ENCODE results near the gene STIP1. TPM values are rescaled to one million over a fixed set of nuclear protein-coding genes. Genes with fewer than 3 reads are reported as not detected.

Gene STIP1
- total and polyA plus RNA-seq, 2 of the 8 experiments (the other 6 are each of a cell fraction or from before 2014, with no cell fraction given) = 140 to 329 TPM

GRCh38 chr11:64148917-64149617 lies 36.9 kb upstream of the STIP1 start (continued):
- TF ChIP-seq YY1 (IDR thresholded peaks at IDR 0.05; ENCODE audit: low read depth, low read length) (no peak), JUN (IDR thresholded peaks at IDR 0.05; ENCODE audit: low read depth, low read length) (no peak), RAD21 (IDR thresholded peaks at IDR 0.05 in 1 of 2, conservative IDR thresholded peaks at IDR 0.05 in 1 of 2; ENCODE audit: low read depth in 2 of 2, low read length in 2 of 2) (no peak), KDM1A (IDR thresholded peaks at IDR 0.05; ENCODE audit: borderline replicate concordance, low read length) (no peak)
- TF ChIP-seq, protein P1, sequence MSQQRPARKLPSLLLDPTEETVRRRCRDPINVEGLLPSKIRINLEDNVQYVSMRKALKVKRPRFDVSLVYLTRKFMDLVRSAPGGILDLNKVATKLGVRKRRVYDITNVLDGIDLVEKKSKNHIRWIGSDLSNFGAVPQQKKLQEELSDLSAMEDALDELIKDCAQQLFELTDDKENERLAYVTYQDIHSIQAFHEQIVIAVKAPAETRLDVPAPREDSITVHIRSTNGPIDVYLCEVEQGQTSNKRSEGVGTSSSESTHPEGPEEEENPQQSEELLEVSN (IDR thresholded peaks at IDR 0.05) = no peak
- TF ChIP-seq, protein P2, sequence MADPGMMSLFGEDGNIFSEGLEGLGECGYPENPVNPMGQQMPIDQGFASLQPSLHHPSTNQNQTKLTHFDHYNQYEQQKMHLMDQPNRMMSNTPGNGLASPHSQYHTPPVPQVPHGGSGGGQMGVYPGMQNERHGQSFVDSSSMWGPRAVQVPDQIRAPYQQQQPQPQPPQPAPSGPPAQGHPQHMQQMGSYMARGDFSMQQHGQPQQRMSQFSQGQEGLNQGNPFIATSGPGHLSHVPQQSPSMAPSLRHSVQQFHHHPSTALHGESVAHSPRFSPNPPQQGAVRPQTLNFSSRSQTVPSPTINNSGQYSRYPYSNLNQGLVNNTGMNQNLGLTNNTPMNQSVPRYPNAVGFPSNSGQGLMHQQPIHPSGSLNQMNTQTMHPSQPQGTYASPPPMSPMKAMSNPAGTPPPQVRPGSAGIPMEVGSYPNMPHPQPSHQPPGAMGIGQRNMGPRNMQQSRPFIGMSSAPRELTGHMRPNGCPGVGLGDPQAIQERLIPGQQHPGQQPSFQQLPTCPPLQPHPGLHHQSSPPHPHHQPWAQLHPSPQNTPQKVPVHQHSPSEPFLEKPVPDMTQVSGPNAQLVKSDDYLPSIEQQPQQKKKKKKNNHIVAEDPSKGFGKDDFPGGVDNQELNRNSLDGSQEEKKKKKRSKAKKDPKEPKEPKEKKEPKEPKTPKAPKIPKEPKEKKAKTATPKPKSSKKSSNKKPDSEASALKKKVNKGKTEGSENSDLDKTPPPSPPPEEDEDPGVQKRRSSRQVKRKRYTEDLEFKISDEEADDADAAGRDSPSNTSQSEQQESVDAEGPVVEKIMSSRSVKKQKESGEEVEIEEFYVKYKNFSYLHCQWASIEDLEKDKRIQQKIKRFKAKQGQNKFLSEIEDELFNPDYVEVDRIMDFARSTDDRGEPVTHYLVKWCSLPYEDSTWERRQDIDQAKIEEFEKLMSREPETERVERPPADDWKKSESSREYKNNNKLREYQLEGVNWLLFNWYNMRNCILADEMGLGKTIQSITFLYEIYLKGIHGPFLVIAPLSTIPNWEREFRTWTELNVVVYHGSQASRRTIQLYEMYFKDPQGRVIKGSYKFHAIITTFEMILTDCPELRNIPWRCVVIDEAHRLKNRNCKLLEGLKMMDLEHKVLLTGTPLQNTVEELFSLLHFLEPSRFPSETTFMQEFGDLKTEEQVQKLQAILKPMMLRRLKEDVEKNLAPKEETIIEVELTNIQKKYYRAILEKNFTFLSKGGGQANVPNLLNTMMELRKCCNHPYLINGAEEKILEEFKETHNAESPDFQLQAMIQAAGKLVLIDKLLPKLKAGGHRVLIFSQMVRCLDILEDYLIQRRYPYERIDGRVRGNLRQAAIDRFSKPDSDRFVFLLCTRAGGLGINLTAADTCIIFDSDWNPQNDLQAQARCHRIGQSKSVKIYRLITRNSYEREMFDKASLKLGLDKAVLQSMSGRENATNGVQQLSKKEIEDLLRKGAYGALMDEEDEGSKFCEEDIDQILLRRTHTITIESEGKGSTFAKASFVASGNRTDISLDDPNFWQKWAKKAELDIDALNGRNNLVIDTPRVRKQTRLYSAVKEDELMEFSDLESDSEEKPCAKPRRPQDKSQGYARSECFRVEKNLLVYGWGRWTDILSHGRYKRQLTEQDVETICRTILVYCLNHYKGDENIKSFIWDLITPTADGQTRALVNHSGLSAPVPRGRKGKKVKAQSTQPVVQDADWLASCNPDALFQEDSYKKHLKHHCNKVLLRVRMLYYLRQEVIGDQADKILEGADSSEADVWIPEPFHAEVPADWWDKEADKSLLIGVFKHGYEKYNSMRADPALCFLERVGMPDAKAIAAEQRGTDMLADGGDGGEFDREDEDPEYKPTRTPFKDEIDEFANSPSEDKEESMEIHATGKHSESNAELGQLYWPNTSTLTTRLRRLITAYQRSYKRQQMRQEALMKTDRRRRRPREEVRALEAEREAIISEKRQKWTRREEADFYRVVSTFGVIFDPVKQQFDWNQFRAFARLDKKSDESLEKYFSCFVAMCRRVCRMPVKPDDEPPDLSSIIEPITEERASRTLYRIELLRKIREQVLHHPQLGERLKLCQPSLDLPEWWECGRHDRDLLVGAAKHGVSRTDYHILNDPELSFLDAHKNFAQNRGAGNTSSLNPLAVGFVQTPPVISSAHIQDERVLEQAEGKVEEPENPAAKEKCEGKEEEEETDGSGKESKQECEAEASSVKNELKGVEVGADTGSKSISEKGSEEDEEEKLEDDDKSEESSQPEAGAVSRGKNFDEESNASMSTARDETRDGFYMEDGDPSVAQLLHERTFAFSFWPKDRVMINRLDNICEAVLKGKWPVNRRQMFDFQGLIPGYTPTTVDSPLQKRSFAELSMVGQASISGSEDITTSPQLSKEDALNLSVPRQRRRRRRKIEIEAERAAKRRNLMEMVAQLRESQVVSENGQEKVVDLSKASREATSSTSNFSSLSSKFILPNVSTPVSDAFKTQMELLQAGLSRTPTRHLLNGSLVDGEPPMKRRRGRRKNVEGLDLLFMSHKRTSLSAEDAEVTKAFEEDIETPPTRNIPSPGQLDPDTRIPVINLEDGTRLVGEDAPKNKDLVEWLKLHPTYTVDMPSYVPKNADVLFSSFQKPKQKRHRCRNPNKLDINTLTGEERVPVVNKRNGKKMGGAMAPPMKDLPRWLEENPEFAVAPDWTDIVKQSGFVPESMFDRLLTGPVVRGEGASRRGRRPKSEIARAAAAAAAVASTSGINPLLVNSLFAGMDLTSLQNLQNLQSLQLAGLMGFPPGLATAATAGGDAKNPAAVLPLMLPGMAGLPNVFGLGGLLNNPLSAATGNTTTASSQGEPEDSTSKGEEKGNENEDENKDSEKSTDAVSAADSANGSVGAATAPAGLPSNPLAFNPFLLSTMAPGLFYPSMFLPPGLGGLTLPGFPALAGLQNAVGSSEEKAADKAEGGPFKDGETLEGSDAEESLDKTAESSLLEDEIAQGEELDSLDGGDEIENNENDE (IDR thresholded peaks at IDR 0.05; ENCODE audit: insufficient replicate concordance, low read length) = no peak

Data from H1 (cell line).